Lower leg skin (tissue), 4 donors: Measurements from ENCODE around the gene SLC9A6. TPM values are rescaled to one million over a fixed set of nuclear protein-coding genes. Genes with fewer than 3 reads are reported as not detected.

Source experiments
- DNase-seq, 2 donors: peaks; one replicate each; pipeline ENCODE4 v3.0.0-alpha.2; 2019; ENCODE audit warnings: low spot score in 2 of 2
- H3K4me3 ChIP-seq: fragments of 200-600 bp; sonication (generic); 2 replicates; pipeline ENCODE4 v1.5.1; 2017; ENCODE audit warnings: mild to moderate bottlenecking, low read depth; ENCODE audit not compliant: poor library complexity, severe bottlenecking
- CTCF ChIP-seq, 3 donors: fragments of 450-650 bp; IDR thresholded peaks; one replicate each; pipeline ENCODE4 v1.5.1; 2016; ENCODE audit warnings: antibody characterized with exemption in 3 of 3, mild to moderate bottlenecking in 3 of 3, moderate library complexity in 2 of 3
- POLR2A ChIP-seq, 2 donors: fragments of 450-650 bp; IDR thresholded peaks; one replicate each; pipeline ENCODE4 v1.6.1; 2016 to 2017; ENCODE audit warnings: antibody characterized with exemption in 2 of 2, mild to moderate bottlenecking in 1 of 2, moderate library complexity in 1 of 2
- WGBS, 2 donors: methylation state at CpG; one replicate each; pipeline ENCODE4 v1.1.5; 2018; 5-methylcytosine and 5-hydroxymethylcytosine counted together
- intact Hi-C: fragments of 100-400 bp; cut with DNase I; formaldehyde crosslinking; loops from one replicate; pipeline ENCODE4 v1.15.0; 2023; ENCODE audit warnings: low total_unique reads
- total RNA-seq, 4 donors: library from RNA; depleted of rRNA; stranded (reverse); fragments of >200 nt; gene quantifications; one replicate each; pipeline ENCODE4 v1.1.0, GENCODE V29; 2016

SLC9A6 gene
- total RNA-seq, 4 donors from 2014 or later: 11.6 to 18.1 (median 17.2) TPM

GRCh38 chrX:135984256-135984655 lies 979 bp upstream of the SLC9A6 start:
- no peak overlapping the region for H3K4me3 ChIP-seq
- TF ChIP-seq CTCF (IDR thresholded peaks at IDR 0.05) (no peak), POLR2A (IDR thresholded peaks at IDR 0.05) (no peak)
- intact Hi-C loops: no loop called here
- 7 to 54% methylated on average over 2 of the region's 2 CpGs for WGBS, 2 donors
- no peak for DNase-seq

GRCh38 chrX:135984791-135985156 lies 461 bp upstream of the SLC9A6 start:
- WGBS, 2 donors: 0 to 24% methylated on average over 7 of the region's 7 CpGs
- DNase-seq: no peak
- intact Hi-C loops: no loop called here
- TF ChIP-seq CTCF (IDR thresholded peaks at IDR 0.05) (no peak), POLR2A (IDR thresholded peaks at IDR 0.05) (no peak)
- no peak overlapping the region for H3K4me3 ChIP-seq

GRCh38 chrX:135985973-135986310 lies 707 bp downstream of the SLC9A6 start:
- no peak for DNase-seq
- WGBS, 2 donors: 0 to 42% methylated on average over 3 to 15 of the region's 15 CpGs
- peak overlapping the region; percentile 50 for H3K4me3 ChIP-seq
- no peak for TF ChIP-seq POLR2A (IDR thresholded peaks at IDR 0.05)
- TF ChIP-seq CTCF (IDR thresholded peaks at IDR 0.05): no peak
- intact Hi-C loops: no loop called here

GRCh38 chrX:135988245-135988644 lies 3.0 kb downstream of the SLC9A6 start:
- WGBS, 2 donors: 81 to 89% methylated on average over 4 of the region's 4 CpGs
- intact Hi-C loops: no loop called here
- DNase-seq: no peak
- TF ChIP-seq POLR2A (IDR thresholded peaks at IDR 0.05) (no peak), CTCF (IDR thresholded peaks at IDR 0.05) (no peak)
- no peak overlapping the region for H3K4me3 ChIP-seq

GRCh38 chrX:136015016-136015415 lies 29.8 kb downstream of the SLC9A6 start:
- no peak overlapping the region for H3K4me3 ChIP-seq
- 87 to 90% methylated on average over 4 of the region's 4 CpGs for WGBS, 2 donors
- DNase-seq: no peak
- intact Hi-C loops: no loop called here
- TF ChIP-seq CTCF (IDR thresholded peaks at IDR 0.05): no peak
- TF ChIP-seq POLR2A (IDR thresholded peaks at IDR 0.05): no peak

GRCh38 chrX:136016881-136017280 lies 31.6 kb downstream of the SLC9A6 start:
- 84 to 97% methylated on average over 2 of the region's 2 CpGs for WGBS, 2 donors
- intact Hi-C loops: no loop called here
- no peak for TF ChIP-seq POLR2A (IDR thresholded peaks at IDR 0.05)
- no peak for TF ChIP-seq CTCF (IDR thresholded peaks at IDR 0.05)
- no peak for DNase-seq
- H3K4me3 ChIP-seq: no peak overlapping the region
